B cell (primary cell): ENCODE results near the gene EEF1AKMT2. TPM values are rescaled to one million over a fixed set of nuclear protein-coding genes. Genes with fewer than 3 reads are reported as not detected.

Experiments
- ATAC-seq: fragments of 200-7000 bp; cut with Tn5 transposase; one replicate; pipeline ENCODE4 v1.10.0; 2021; ENCODE audit warnings: low read depth, mild to moderate bottlenecking, moderate number of reproducible peaks, moderate library complexity
- CTCF ChIA-PET: fragments of 350-600 bp; sonication (Branson Sonifier 250); formaldehyde crosslinking; loops from one replicate; lab custom pipeline; 2021; ENCODE audit warnings: antibody characterized with exemption, inconsistent platforms; lab: Charles Lee
- POLR2A ChIA-PET: fragments of 350-600 bp; sonication (Branson Sonifier 250); formaldehyde crosslinking; loops from one replicate; lab custom pipeline; 2021; ENCODE audit warnings: antibody characterized with exemption; lab: Charles Lee
- DNase-seq: peaks from one replicate; pipeline ENCODE4 v3.0.0; 2013
- H2AFZ ChIP-seq: 2 replicates; pipeline ENCODE4 v1.6.1; 2012; ENCODE audit warnings: mild to moderate bottlenecking, low read depth, low read length; ENCODE audit not compliant: insufficient read depth, poor library complexity, severe bottlenecking
- H3K27ac ChIP-seq, 2 donors: 1 replicate in 1 of 2; 2 replicates in 1 of 2; pipeline ENCODE4 v1.5.1; 2012 to 2013; ENCODE audit warnings: low read length in 2 of 2, mild to moderate bottlenecking in 2 of 2, moderate library complexity in 1 of 2
- H3K27me3 ChIP-seq, 4 experiments: fragments of 200-600 bp in 1 of 4; sonication (generic) in 1 of 4; replicated peaks in 1 of 4; 1 replicate in 2 of 4; 2 replicates in 2 of 4; pipeline versions ENCODE4 v1.6.1 to v1.7.0; 2013 to 2016; ENCODE audit warnings: low read length in 3 of 4, mild to moderate bottlenecking in 2 of 4, mixed read lengths in 1 of 4, moderate library complexity in 1 of 4; ENCODE audit not compliant: insufficient read depth in 4 of 4, control insufficient read depth in 3 of 4; ENCODE audit errors: control extremely low read depth in 1 of 4
- H3K36me3 ChIP-seq, 2 experiments: replicated peaks in 1 of 2; 1 replicate in 1 of 2; 2 replicates in 1 of 2; pipeline versions ENCODE4 v1.6.1 to v1.7.1; 2013; ENCODE audit warnings: low read length in 1 of 2; ENCODE audit not compliant: insufficient read depth in 2 of 2, control insufficient read depth in 1 of 2; ENCODE audit errors: control extremely low read depth in 1 of 2, extremely low read depth in 1 of 2
- H3K4me1 ChIP-seq, 2 donors: fragments of 200-600 bp in 1 of 2; sonication (generic) in 1 of 2; 1 replicate in 1 of 2; 2 replicates in 1 of 2; pipeline versions ENCODE4 v1.5.1 to v1.6.1; 2013 to 2017; ENCODE audit warnings: low read length in 2 of 2; ENCODE audit not compliant: control insufficient read depth in 2 of 2, insufficient read depth in 2 of 2
- H3K4me2 ChIP-seq: replicated peaks from 2 replicates; pipeline ENCODE3; 2012; ENCODE audit warnings: mild to moderate bottlenecking, low read depth, low read length; ENCODE audit not compliant: poor library complexity, severe bottlenecking
- H3K4me3 ChIP-seq, 5 experiments: fragments of 200-600 bp in 1 of 5; sonication (generic) in 1 of 5; 1 replicate in 3 of 5; 2 replicates in 2 of 5; pipeline versions ENCODE4 v1.5.1 to v1.7.0; 2011 to 2016; ENCODE audit warnings: low read length in 4 of 5, mild to moderate bottlenecking in 4 of 5, low read depth in 2 of 5, control low read depth in 1 of 5, moderate library complexity in 1 of 5; ENCODE audit not compliant: insufficient read depth in 1 of 5; ENCODE audit errors: control extremely low read depth in 1 of 5, extremely low read depth in 1 of 5
- H3K79me2 ChIP-seq: fragments of 200-600 bp; sonication (generic); one replicate; pipeline ENCODE4 v1.6.0; 2016; ENCODE audit warnings: low read length; ENCODE audit not compliant: control insufficient read depth, insufficient read depth
- H3K9ac ChIP-seq: fragments of 200-600 bp; sonication (generic); 2 replicates; pipeline ENCODE4 v1.6.1; 2017; ENCODE audit warnings: mild to moderate bottlenecking, low read length, moderate library complexity
- H3K9me3 ChIP-seq, 3 donors: one replicate each; pipeline versions ENCODE4 v1.6.1 to v1.7.1; 2013; ENCODE audit warnings: low read length in 2 of 3; ENCODE audit not compliant: control insufficient read depth in 2 of 3, insufficient read depth in 1 of 3; ENCODE audit errors: control extremely low read depth in 1 of 3
- H4K20me1 ChIP-seq: 2 replicates; pipeline ENCODE4 v1.6.0; 2012; ENCODE audit warnings: mild to moderate bottlenecking, low read length; ENCODE audit not compliant: insufficient read depth, control insufficient read depth, poor library complexity, severe bottlenecking
- H3K27ac Mint-ChIP-seq: one replicate; pipeline ENCODE4 v1.8.0; 2021; ENCODE audit warnings: mixed read lengths
- H3K27me3 Mint-ChIP-seq: one replicate; pipeline ENCODE4 v1.8.0; 2021; ENCODE audit warnings: mixed read lengths
- H3K4me1 Mint-ChIP-seq: one replicate; pipeline ENCODE4 v1.8.0; 2021; ENCODE audit warnings: mixed read lengths
- H3K4me3 Mint-ChIP-seq: one replicate; pipeline ENCODE4 v1.8.0; 2021; ENCODE audit warnings: mixed read lengths
- H3K9me3 Mint-ChIP-seq: one replicate; pipeline ENCODE4 v1.8.0; 2022; ENCODE audit warnings: mixed read lengths; ENCODE audit not compliant: insufficient read depth
- CTCF ChIP-seq: fragments of 200-600 bp; IDR thresholded peaks from one replicate; pipeline ENCODE4 v1.8.0; 2022; ENCODE audit warnings: antibody characterized with exemption, mild to moderate bottlenecking
- EZH2 ChIP-seq: IDR thresholded peaks from 2 replicates; pipeline ENCODE4 v1.6.1; 2012; ENCODE audit warnings: borderline replicate concordance, low read depth, mild to moderate bottlenecking, moderate library complexity, low read length; ENCODE audit not compliant: insufficient read depth, poor library complexity, severe bottlenecking
- WGBS: methylation state at CpG from one replicate; pipeline ENCODE4 v1.1.5; 2013; ENCODE audit warnings: missing lambda C conversion rate; ENCODE audit not compliant: insufficient coverage; 5-methylcytosine and 5-hydroxymethylcytosine counted together
- intact Hi-C: fragments of 100-400 bp; cut with micrococcal nuclease; formaldehyde crosslinking; loops from one replicate; pipeline ENCODE4 v1.10.0; 2022
- polyA plus RNA-seq: library from polyadenylated mRNA; depleted of rRNA; stranded (reverse); fragments of >200 nt; gene quantifications from 2 replicates; pipeline ENCODE4 v1.2.3, GENCODE V29; 2012
- total RNA-seq, 2 donors: library from RNA; stranded (reverse); fragments of 120-200 nt in 1 of 2; gene quantifications; 1 replicate in 1 of 2; 2 replicates in 1 of 2; pipeline versions ENCODE4 v1.2.3 to v1.2.4, GENCODE V29; 2013 to 2022

Gene EEF1AKMT2
- total and polyA plus RNA-seq, 2 donors (not counting 1 experiment from before 2014, with no cell fraction given) = 8.8 to 15.0 TPM

- intact Hi-C loops = loop anchor here (1.0 to 10.0 kb wide), 9 partner anchors 47 to 650 kb away; partner anchors contain the start of genes ABRAXAS2, CHST15, EEF1AKMT2 and LHPP
- Histone ChIP-seq H3K9ac (peak within 1 kb of the TSS; percentile 79), H3K4me3 (peak within 1 kb of the TSS; percentile 66 to 89 (median 72)), H3K4me2 (peak within 1 kb of the TSS; percentile 90), H3K27ac (peak within 1 kb of the TSS; percentile 63 to 79), H4K20me1 (peaks cover 16% of the 10 kb centered on the region), H3K4me1 (peaks cover 37 to 48% of the 10 kb centered on the region in 2 donors), H2AFZ (peak within 1 kb of the TSS; percentile 57), H3K36me3 (peaks cover 0 to 3% of the 10 kb centered on the region in 2 experiments), H3K9me3 (no peaks in the 10 kb centered on the region), H3K27me3 (no peaks in the 10 kb centered on the region), H3K79me2 (peaks cover 48% of the 10 kb centered on the region)
- Mint-ChIP-seq H3K9me3 (no peaks in the 10 kb centered on the region), H3K27ac (peak within 1 kb of the TSS; percentile 98), H3K4me3 (peak within 1 kb of the TSS; percentile 93), H3K27me3 (no peaks in the 10 kb centered on the region), H3K4me1 (peaks cover 51% of the 10 kb centered on the region)
- ATAC-seq (peak; percentile 73), DNase-seq (peak; percentile 90)
- under 1% methylated on average over 87 of the region's 100 CpGs for WGBS
- TF ChIP-seq EZH2 (no peak), CTCF (no peak)
- ChIA-PET POLR2A (interaction anchor here (0.6 to 1.9 kb wide), 7 partner anchors 12 to 306 kb away, joined by 3 to 17 read pairs (median 5); no protein-coding TSS in a partner anchor), CTCF (interaction anchor here (0.7 to 7.3 kb wide), 31 partner anchors 12 to 748 kb away, joined by 3 to 415 read pairs (median 6); partner anchors contain the start of gene OAT)
These were observed 47.3 kb downstream of the EEF1AKMT2 start, which contains the start of gene FAM53B for GRCh38 chr10:124744102-124745050. FAM53B (minus strand) TSS chr10:124744378; CDS start chr10:124706713, 37,665 bp downstream.
